ENCODE measurements around the gene MON1B.
"Not testable (repeated sequence)": the region's sequence is repeated elsewhere in the genome, so short reads cannot be mapped to it uniquely, and the experiment has no call there.

The MON1B gene

GRCh38 chr16:77190478-77191258, at the start of gene MON1B:
Gene MON1B, plus strand, starts transcription at chr16:77191190. Its CDS starts 296 bp downstream, at chr16:77191486.
- Histone ChIP-seq H3K4me3 (ENCODE audit: low read length in 2 of 2) (peak within 1 kb of the TSS; percentile 77 to 97), H3K27me3 (ENCODE audit: control insufficient read depth in 1 of 2, insufficient read depth in 2 of 2, low read length in 2 of 2) (no peaks in the 10 kb centered on the region), H3K27ac (ENCODE audit: low read length) (peak within 1 kb of the TSS; percentile 99), H3K4me1 (ENCODE audit: control insufficient read depth, insufficient read depth, low read length) (peaks cover 8% of the 10 kb centered on the region), H3K9ac (ENCODE audit: low read length in 2 of 2) (peak within 1 kb of the TSS; percentile 97 to 99), H3K36me3 (ENCODE audit: control insufficient read depth in 2 of 2, insufficient read depth in 2 of 2, low read length in 2 of 2) (peaks cover 15 to 18% of the 10 kb centered on the region in 2 donors), H3K9me3 (ENCODE audit: control insufficient read depth in 2 of 2, low read length in 2 of 2) (no peaks in the 10 kb centered on the region)

GRCh38 chr16:77143364-77143763, 47.6 kb upstream of the MON1B start:
- Histone ChIP-seq H3K4me3 (ENCODE audit: low read length in 2 of 2) (no peak overlapping the region), H3K4me1 (ENCODE audit: control insufficient read depth, insufficient read depth, low read length) (no peaks in the 10 kb centered on the region), H3K27ac (ENCODE audit: low read length) (no peak overlapping the region), H3K9ac (ENCODE audit: low read length in 2 of 2) (no peak overlapping the region), H3K36me3 (ENCODE audit: control insufficient read depth in 2 of 2, insufficient read depth in 2 of 2, low read length in 2 of 2) (no peaks in the 10 kb centered on the region), H3K27me3 (ENCODE audit: control insufficient read depth in 1 of 2, insufficient read depth in 2 of 2, low read length in 2 of 2) (no peaks in the 10 kb centered on the region), H3K9me3 (ENCODE audit: control insufficient read depth in 2 of 2, low read length in 2 of 2) (no peaks in the 10 kb centered on the region)

GRCh38 chr16:77148121-77148520, 42.9 kb upstream of the MON1B start:
- Histone ChIP-seq H3K36me3 (ENCODE audit: control insufficient read depth in 2 of 2, insufficient read depth in 2 of 2, low read length in 2 of 2) (no peaks in the 10 kb centered on the region), H3K27ac (ENCODE audit: low read length) (no peak overlapping the region), H3K4me1 (ENCODE audit: control insufficient read depth, insufficient read depth, low read length) (no peaks in the 10 kb centered on the region), H3K9ac (ENCODE audit: low read length in 2 of 2) (no peak overlapping the region), H3K27me3 (ENCODE audit: control insufficient read depth in 1 of 2, insufficient read depth in 2 of 2, low read length in 2 of 2) (no peaks in the 10 kb centered on the region), H3K4me3 (ENCODE audit: low read length in 2 of 2) (no peak overlapping the region), H3K9me3 (ENCODE audit: control insufficient read depth in 2 of 2, low read length in 2 of 2) (no peaks in the 10 kb centered on the region)

- H3K27ac ChIP-seq (ENCODE audit: low read length): no peak overlapping the region
- no peak overlapping the region for H3K4me3 ChIP-seq (ENCODE audit: low read length in 2 of 2)
- no peaks in the 10 kb centered on the region for H3K9me3 ChIP-seq (ENCODE audit: control insufficient read depth in 2 of 2, low read length in 2 of 2)
- no peaks in the 10 kb centered on the region for H3K36me3 ChIP-seq (ENCODE audit: control insufficient read depth in 2 of 2, insufficient read depth in 2 of 2, low read length in 2 of 2)
- H3K27me3 ChIP-seq (ENCODE audit: control insufficient read depth in 1 of 2, insufficient read depth in 2 of 2, low read length in 2 of 2): no peaks in the 10 kb centered on the region
- no peak overlapping the region for H3K9ac ChIP-seq (ENCODE audit: low read length in 2 of 2)
- no peaks in the 10 kb centered on the region for H3K4me1 ChIP-seq (ENCODE audit: control insufficient read depth, insufficient read depth, low read length)
These were observed 33.5 kb upstream of the MON1B start for GRCh38 chr16:77157346-77158058.

- no peak overlapping the region for H3K4me3 ChIP-seq (ENCODE audit: low read length in 2 of 2)
- H3K4me1 ChIP-seq (ENCODE audit: control insufficient read depth, insufficient read depth, low read length): no peaks in the 10 kb centered on the region
- H3K9ac ChIP-seq (ENCODE audit: low read length in 2 of 2): no peak overlapping the region
- H3K9me3 ChIP-seq (ENCODE audit: control insufficient read depth in 2 of 2, low read length in 2 of 2): no peaks in the 10 kb centered on the region
- no peaks in the 10 kb centered on the region for H3K27me3 ChIP-seq (ENCODE audit: control insufficient read depth in 1 of 2, insufficient read depth in 2 of 2, low read length in 2 of 2)
- H3K36me3 ChIP-seq (ENCODE audit: control insufficient read depth in 2 of 2, insufficient read depth in 2 of 2, low read length in 2 of 2): no peaks in the 10 kb centered on the region
- no peak overlapping the region for H3K27ac ChIP-seq (ENCODE audit: low read length)
These were observed 32.7 kb upstream of the MON1B start for GRCh38 chr16:77158293-77158692.

- no peaks in the 10 kb centered on the region for H3K9me3 ChIP-seq (ENCODE audit: control insufficient read depth in 2 of 2, low read length in 2 of 2)
- H3K4me1 ChIP-seq (ENCODE audit: control insufficient read depth, insufficient read depth, low read length): no peaks in the 10 kb centered on the region
- H3K4me3 ChIP-seq (ENCODE audit: low read length in 2 of 2): no peak overlapping the region
These were observed 26.0 kb upstream of the MON1B start for GRCh38 chr16:77165006-77165405.

GRCh38 chr16:77165536-77166236, 25.3 kb upstream of the MON1B start:
- H3K36me3 ChIP-seq (ENCODE audit: control insufficient read depth in 2 of 2, insufficient read depth in 2 of 2, low read length in 2 of 2); H3K9ac ChIP-seq (ENCODE audit: low read length in 2 of 2); H3K4me3 ChIP-seq (ENCODE audit: low read length in 2 of 2); H3K27ac ChIP-seq (ENCODE audit: low read length); H3K4me1 ChIP-seq (ENCODE audit: control insufficient read depth, insufficient read depth, low read length); H3K9me3 ChIP-seq (ENCODE audit: control insufficient read depth in 2 of 2, low read length in 2 of 2); H3K27me3 ChIP-seq (ENCODE audit: control insufficient read depth in 1 of 2, insufficient read depth in 2 of 2, low read length in 2 of 2): not testable (repeated sequence)

More at GRCh38 chr16:77165006-77165405, 26.0 kb upstream of the MON1B start:
- no peaks in the 10 kb centered on the region for H3K36me3 ChIP-seq (ENCODE audit: control insufficient read depth in 2 of 2, insufficient read depth in 2 of 2, low read length in 2 of 2)
- H3K27ac ChIP-seq (ENCODE audit: low read length): no peak overlapping the region
- no peak overlapping the region for H3K9ac ChIP-seq (ENCODE audit: low read length in 2 of 2)
- no peaks in the 10 kb centered on the region for H3K27me3 ChIP-seq (ENCODE audit: control insufficient read depth in 1 of 2, insufficient read depth in 2 of 2, low read length in 2 of 2)

GRCh38 chr16:77166726-77167125, 24.3 kb upstream of the MON1B start:
- no peak overlapping the region for H3K9ac ChIP-seq (ENCODE audit: low read length in 2 of 2)
- H3K9me3 ChIP-seq (ENCODE audit: control insufficient read depth in 2 of 2, low read length in 2 of 2): no peaks in the 10 kb centered on the region
- no peaks in the 10 kb centered on the region for H3K4me1 ChIP-seq (ENCODE audit: control insufficient read depth, insufficient read depth, low read length)
- no peak overlapping the region for H3K27ac ChIP-seq (ENCODE audit: low read length)
- H3K36me3 ChIP-seq (ENCODE audit: control insufficient read depth in 2 of 2, insufficient read depth in 2 of 2, low read length in 2 of 2): no peaks in the 10 kb centered on the region
- H3K27me3 ChIP-seq (ENCODE audit: control insufficient read depth in 1 of 2, insufficient read depth in 2 of 2, low read length in 2 of 2): peaks cover 0 to 3% of the 10 kb centered on the region in 2 donors
- no peak overlapping the region for H3K4me3 ChIP-seq (ENCODE audit: low read length in 2 of 2)

GRCh38 chr16:77168901-77169300, 22.1 kb upstream of the MON1B start:
- Histone ChIP-seq H3K4me3 (ENCODE audit: low read length in 2 of 2) (no peak overlapping the region), H3K27me3 (ENCODE audit: control insufficient read depth in 1 of 2, insufficient read depth in 2 of 2, low read length in 2 of 2) (peaks cover 0 to 3% of the 10 kb centered on the region in 2 donors), H3K9ac (ENCODE audit: low read length in 2 of 2) (no peak overlapping the region), H3K4me1 (ENCODE audit: control insufficient read depth, insufficient read depth, low read length) (no peaks in the 10 kb centered on the region), H3K9me3 (ENCODE audit: control insufficient read depth in 2 of 2, low read length in 2 of 2) (no peaks in the 10 kb centered on the region), H3K27ac (ENCODE audit: low read length) (no peak overlapping the region), H3K36me3 (ENCODE audit: control insufficient read depth in 2 of 2, insufficient read depth in 2 of 2, low read length in 2 of 2) (no peaks in the 10 kb centered on the region)

GRCh38 chr16:77169650-77170236, 21.2 kb upstream of the MON1B start:
- H3K9ac ChIP-seq (ENCODE audit: low read length in 2 of 2): no peak overlapping the region

More at GRCh38 chr16:77169650-77170236, 21.2 kb upstream of the MON1B start:
- Histone ChIP-seq H3K27me3 (ENCODE audit: control insufficient read depth in 1 of 2, insufficient read depth in 2 of 2, low read length in 2 of 2) (peaks cover 0 to 3% of the 10 kb centered on the region in 2 donors), H3K9me3 (ENCODE audit: control insufficient read depth in 2 of 2, low read length in 2 of 2) (no peaks in the 10 kb centered on the region), H3K4me1 (ENCODE audit: control insufficient read depth, insufficient read depth, low read length) (no peaks in the 10 kb centered on the region), H3K36me3 (ENCODE audit: control insufficient read depth in 2 of 2, insufficient read depth in 2 of 2, low read length in 2 of 2) (no peaks in the 10 kb centered on the region), H3K4me3 (ENCODE audit: low read length in 2 of 2) (no peak overlapping the region), H3K27ac (ENCODE audit: low read length) (no peak overlapping the region)
